Hepatocyte (in vitro differentiated cells): Measurements from ENCODE around the gene DENND5A. TPM values are rescaled to one million over a fixed set of nuclear protein-coding genes. Genes with fewer than 3 reads are reported as not detected.

Experiments
- DNase-seq: peaks from one replicate; pipeline ENCODE4 v3.0.0-alpha.2; 2016; ENCODE audit warnings: low spot score
- H2AFZ ChIP-seq: fragments of 200-600 bp; sonication (generic); 2 replicates; pipeline ENCODE4 v1.6.0; 2016; ENCODE audit warnings: antibody characterized with exemption, mild to moderate bottlenecking
- H3K27ac ChIP-seq: fragments of 200-600 bp; sonication (generic); 2 replicates; pipeline ENCODE4 v1.5.1; 2016; ENCODE audit warnings: mild to moderate bottlenecking
- H3K27me3 ChIP-seq: fragments of 200-600 bp; sonication (generic); 2 replicates; pipeline ENCODE4 v1.6.1; 2016
- H3K36me3 ChIP-seq: fragments of 200-600 bp; sonication (generic); replicated peaks from 2 replicates; pipeline ENCODE4 v1.5.1; 2016; ENCODE audit warnings: low read depth; ENCODE audit not compliant: insufficient read depth
- H3K4me1 ChIP-seq: fragments of 200-600 bp; sonication (generic); 2 replicates; pipeline ENCODE4 v1.5.1; 2016; ENCODE audit warnings: mild to moderate bottlenecking, moderate library complexity; ENCODE audit not compliant: insufficient read depth
- H3K4me2 ChIP-seq: fragments of 200-600 bp; sonication (generic); 2 replicates; pipeline ENCODE4 v1.6.0; 2016
- H3K4me3 ChIP-seq: fragments of 200-600 bp; sonication (generic); 2 replicates; pipeline ENCODE4 v1.5.1; 2016; ENCODE audit warnings: mild to moderate bottlenecking
- H3K79me2 ChIP-seq: fragments of 200-600 bp; sonication (generic); 2 replicates; pipeline ENCODE4 v1.6.0; 2017; ENCODE audit warnings: mild to moderate bottlenecking
- H3K9me2 ChIP-seq: fragments of 200-600 bp; sonication (generic); replicated peaks from 2 replicates; pipeline ENCODE4 v1.6.0; 2017; ENCODE audit warnings: mild to moderate bottlenecking; ENCODE audit not compliant: insufficient read depth
- H3K9me3 ChIP-seq: fragments of 200-600 bp; sonication (generic); 2 replicates; pipeline ENCODE4 v1.5.1; 2016; ENCODE audit warnings: low read depth, mild to moderate bottlenecking
- H4K20me1 ChIP-seq: fragments of 200-600 bp; sonication (generic); 2 replicates; pipeline ENCODE4 v1.6.0; 2016; ENCODE audit warnings: mild to moderate bottlenecking; ENCODE audit not compliant: insufficient read depth, poor library complexity, severe bottlenecking
- CTCF ChIP-seq: fragments of 200-600 bp; sonication (generic); IDR thresholded peaks from 2 replicates; pipeline ENCODE4 v1.5.1; 2016; ENCODE audit warnings: antibody characterized with exemption, mild to moderate bottlenecking; ENCODE audit not compliant: poor library complexity
- EZH2 ChIP-seq: fragments of 200-600 bp; sonication (generic); IDR thresholded peaks from 2 replicates; pipeline ENCODE4 v1.6.1; 2016; ENCODE audit warnings: antibody characterized with exemption, mild to moderate bottlenecking, borderline replicate concordance
- EZH2phosphoT487 ChIP-seq: fragments of 200-600 bp; sonication (generic); IDR thresholded peaks from one replicate; pipeline ENCODE4 v1.6.1; 2018; ENCODE audit warnings: antibody characterized with exemption, mild to moderate bottlenecking, low read depth, moderate library complexity; ENCODE audit not compliant: unreplicated experiment, severe bottlenecking
- WGBS: methylation state at CpG from one replicate; pipeline ENCODE4 v1.1.6; 2016; ENCODE audit warnings: low lambda C conversion rate; ENCODE audit errors: missing lambda C conversion rate; 5-methylcytosine and 5-hydroxymethylcytosine counted together
- polyA plus RNA-seq: library from polyadenylated mRNA; unstranded; fragments of >200 nt; fragmentation: Nextera tagmentation; extraction: Ambion mirVana; gene quantifications from 2 replicates; pipeline ENCODE4 v1.2.1, GENCODE V29; 2016
- total RNA-seq: library from RNA; depleted of rRNA; stranded (reverse); fragments of >200 nt; gene quantifications from 2 replicates; pipeline ENCODE4 v1.2.3, GENCODE V29; 2014

The DENND5A gene
- total and polyA plus RNA-seq, 2 experiments from 2014 or later: 29.7 to 56.4 TPM

- TF ChIP-seq CTCF (no peak), EZH2phosphoT487 (no peak), EZH2 (no peak)
- Histone ChIP-seq H3K4me3 (no peak overlapping the region), H3K27ac (no peak overlapping the region), H4K20me1 (no peaks in the 10 kb centered on the region), H3K9me3 (no peaks in the 10 kb centered on the region), H3K79me2 (no peaks in the 10 kb centered on the region), H3K4me2 (no peak overlapping the region), H2AFZ (no peak overlapping the region), H3K4me1 (no peaks in the 10 kb centered on the region), H3K9me2 (no peaks in the 10 kb centered on the region), H3K36me3 (no peaks in the 10 kb centered on the region), H3K27me3 (no peaks in the 10 kb centered on the region)
- no peak for DNase-seq
- WGBS: 97% methylated on average over 2 of the region's 2 CpGs
Measured at GRCh38 chr11:9145283-9145682, 119.9 kb downstream of the DENND5A start.

- DNase-seq: no peak
- no peak overlapping the region for H3K4me2 ChIP-seq
- H3K4me3 ChIP-seq: no peak overlapping the region
- H3K9me2 ChIP-seq: no peaks in the 10 kb centered on the region
- H3K36me3 ChIP-seq: no peaks in the 10 kb centered on the region
- no peak overlapping the region for H3K27ac ChIP-seq
- no peaks in the 10 kb centered on the region for H4K20me1 ChIP-seq
- TF ChIP-seq EZH2phosphoT487 (no peak), EZH2 (no peak), CTCF (no peak)
- no peak overlapping the region for H2AFZ ChIP-seq
- no peaks in the 10 kb centered on the region for H3K27me3 ChIP-seq
- H3K4me1 ChIP-seq: no peaks in the 10 kb centered on the region
- 98% methylated on average over 2 of the region's 2 CpGs for WGBS
- H3K79me2 ChIP-seq: no peaks in the 10 kb centered on the region
- no peaks in the 10 kb centered on the region for H3K9me3 ChIP-seq
Measured at GRCh38 chr11:9144828-9145227, 120.3 kb downstream of the DENND5A start.

- no peaks in the 10 kb centered on the region for H4K20me1 ChIP-seq
- no peak overlapping the region for H2AFZ ChIP-seq
- no peaks in the 10 kb centered on the region for H3K9me2 ChIP-seq
- no peaks in the 10 kb centered on the region for H3K4me1 ChIP-seq
- no peaks in the 10 kb centered on the region for H3K27me3 ChIP-seq
- H3K4me2 ChIP-seq: no peak overlapping the region
- WGBS: 94% methylated on average over 1 of the region's 1 CpG
- H3K36me3 ChIP-seq: no peaks in the 10 kb centered on the region
- no peaks in the 10 kb centered on the region for H3K79me2 ChIP-seq
- H3K4me3 ChIP-seq: no peak overlapping the region
- no peak for DNase-seq
- no peaks in the 10 kb centered on the region for H3K9me3 ChIP-seq
- H3K27ac ChIP-seq: no peak overlapping the region
- TF ChIP-seq EZH2: no peak
- no peak for TF ChIP-seq CTCF
Measured at GRCh38 chr11:9143721-9144120, 121.4 kb downstream of the DENND5A start.

GRCh38 chr11:9142732-9143131 lies 122.4 kb downstream of the DENND5A start:
- 93% methylated on average over 7 of the region's 7 CpGs for WGBS
- Histone ChIP-seq H2AFZ (no peak overlapping the region), H3K4me1 (no peaks in the 10 kb centered on the region), H3K79me2 (no peaks in the 10 kb centered on the region), H3K4me2 (no peak overlapping the region), H3K27ac (no peak overlapping the region), H3K36me3 (no peaks in the 10 kb centered on the region), H3K9me3 (no peaks in the 10 kb centered on the region), H3K27me3 (no peaks in the 10 kb centered on the region), H3K4me3 (no peak overlapping the region), H3K9me2 (no peaks in the 10 kb centered on the region), H4K20me1 (no peaks in the 10 kb centered on the region)
- TF ChIP-seq CTCF (no peak), EZH2 (no peak), EZH2phosphoT487 (no peak)
- no peak for DNase-seq
